Trophoblast cell (in vitro differentiated cells and primary cell): ENCODE results near the gene PROX2.

Experiments
- DNase-seq, 2 donors: peaks; one replicate each; pipeline ENCODE4 v3.0.0-alpha.2; 2016
- H2AFZ ChIP-seq: 2 replicates; pipeline ENCODE4 v1.6.1; 2013; ENCODE audit warnings: low read length, moderate library complexity, mild to moderate bottlenecking; ENCODE audit not compliant: insufficient read depth, poor library complexity
- H2AK5ac ChIP-seq: 2 replicates; pipeline ENCODE4 v1.6.1; 2013; ENCODE audit warnings: mild to moderate bottlenecking, low read length
- H2BK120ac ChIP-seq: 2 replicates; pipeline ENCODE4 v1.6.1; 2013; ENCODE audit warnings: low read length, mild to moderate bottlenecking, moderate library complexity; ENCODE audit not compliant: insufficient read depth, poor library complexity
- H2BK12ac ChIP-seq: 2 replicates; pipeline ENCODE4 v1.6.1; 2013; ENCODE audit warnings: mild to moderate bottlenecking, low read length, moderate library complexity
- H2BK5ac ChIP-seq: 2 replicates; pipeline ENCODE4 v1.6.1; 2013; ENCODE audit warnings: low read length, low read depth, moderate library complexity, mild to moderate bottlenecking; ENCODE audit not compliant: poor library complexity
- H3K14ac ChIP-seq: 2 replicates; pipeline ENCODE4 v1.6.1; 2013; ENCODE audit warnings: mild to moderate bottlenecking, low read length
- H3K18ac ChIP-seq: 2 replicates; pipeline ENCODE4 v1.6.1; 2013; ENCODE audit warnings: mild to moderate bottlenecking, low read length
- H3K23ac ChIP-seq: 2 replicates; pipeline ENCODE4 v1.6.1; 2013; ENCODE audit warnings: low read length
- H3K27ac ChIP-seq: 2 replicates; pipeline ENCODE4 v1.5.1; 2013; ENCODE audit warnings: low read depth, mild to moderate bottlenecking, inconsistent platforms, low read length, moderate library complexity
- H3K27me3 ChIP-seq: 2 replicates; pipeline ENCODE4 v1.6.1; 2013; ENCODE audit warnings: inconsistent platforms, mild to moderate bottlenecking, low read length, moderate library complexity; ENCODE audit not compliant: insufficient read depth
- H3K36me3 ChIP-seq, 2 experiments: 1 replicate in 1 of 2; 2 replicates in 1 of 2; pipeline ENCODE4 v1.6.1; 2013; ENCODE audit warnings: low read length in 2 of 2, mild to moderate bottlenecking in 2 of 2, moderate library complexity in 1 of 2; ENCODE audit not compliant: insufficient read depth in 2 of 2, control insufficient read depth in 1 of 2
- H3K4ac ChIP-seq: 2 replicates; pipeline ENCODE4 v1.6.1; 2013; ENCODE audit warnings: low read depth, mild to moderate bottlenecking, low read length, moderate library complexity
- H3K4me1 ChIP-seq, 2 experiments: 1 replicate in 1 of 2; 2 replicates in 1 of 2; pipeline ENCODE4 v1.6.1; 2013; ENCODE audit warnings: low read length in 2 of 2, mild to moderate bottlenecking in 2 of 2, moderate library complexity in 1 of 2; ENCODE audit not compliant: insufficient read depth in 2 of 2, control insufficient read depth in 1 of 2
- H3K4me2 ChIP-seq: 2 replicates; pipeline ENCODE4 v1.6.1; 2013; ENCODE audit warnings: inconsistent platforms, mild to moderate bottlenecking, low read length, moderate library complexity
- H3K4me3 ChIP-seq: 2 replicates; pipeline ENCODE4 v1.5.1; 2013; ENCODE audit warnings: mild to moderate bottlenecking, low read depth, low read length, inconsistent platforms
- H3K79me1 ChIP-seq: one replicate; pipeline ENCODE4 v1.6.1; 2013; ENCODE audit warnings: low read length
- H3K79me2 ChIP-seq: 2 replicates; pipeline ENCODE4 v1.6.1; 2013; ENCODE audit warnings: low read length, mild to moderate bottlenecking; ENCODE audit not compliant: control insufficient read depth, insufficient read depth, poor library complexity
- H3K9ac ChIP-seq: 2 replicates; pipeline ENCODE4 v1.6.1; 2013; ENCODE audit warnings: mild to moderate bottlenecking, low read length
- H3K9me3 ChIP-seq: 2 replicates; pipeline ENCODE4 v1.6.1; 2013; ENCODE audit warnings: low read depth, mild to moderate bottlenecking, control low read depth, inconsistent platforms, low read length; ENCODE audit not compliant: insufficient read depth
- H4K12ac ChIP-seq: 2 replicates; pipeline ENCODE4 v1.6.1; 2013; ENCODE audit warnings: low read depth, mild to moderate bottlenecking, low read length, moderate library complexity
- H4K8ac ChIP-seq: 2 replicates; pipeline ENCODE4 v1.6.1; 2013; ENCODE audit warnings: low read depth, mild to moderate bottlenecking, low read length, moderate library complexity
- H4K91ac ChIP-seq: one replicate; pipeline ENCODE4 v1.6.1; 2013; ENCODE audit warnings: low read depth, mild to moderate bottlenecking, low read length, moderate library complexity
- WGBS: extraction: QIAGEN DNeasy Blood & Tissue Kit; methylation state at CpG from one replicate; pipeline ENCODE4 v1.1.7; 2013; ENCODE audit warnings: missing lambda C conversion rate; ENCODE audit not compliant: insufficient read length, insufficient coverage; ENCODE audit errors: extremely low coverage; 5-methylcytosine and 5-hydroxymethylcytosine counted together

The PROX2 gene

GRCh38 chr14:74909911-74910310 lies 34.0 kb upstream of the PROX2 start:
- Histone ChIP-seq H2BK12ac (no peak overlapping the region), H3K18ac (no peak overlapping the region), H3K4me1 (no peaks in the 10 kb centered on the region), H4K8ac (no peak overlapping the region), H2AK5ac (no peak overlapping the region), H3K14ac (no peak overlapping the region), H3K9ac (no peak overlapping the region), H3K36me3 (peaks cover 6 to 12% of the 10 kb centered on the region in 2 experiments), H3K27me3 (no peaks in the 10 kb centered on the region), H3K27ac (no peak overlapping the region), H3K4ac (no peak overlapping the region), H2BK5ac (no peak overlapping the region), H3K23ac (no peak overlapping the region), H2AFZ (no peak overlapping the region), H3K79me1 (no peaks in the 10 kb centered on the region), H3K4me3 (no peak overlapping the region), H3K79me2 (no peaks in the 10 kb centered on the region), H3K9me3 (no peaks in the 10 kb centered on the region), H4K12ac (no peak overlapping the region), H3K4me2 (no peak overlapping the region), H4K91ac (no peak overlapping the region), H2BK120ac (no peak overlapping the region)
- no CpG with 5 or more reads among the region's 10 CpGs for WGBS
- no peak for DNase-seq

- WGBS, result no CpG with 5 or more reads among the region's 14 CpGs
- H3K79me1 ChIP-seq, result no peaks in the 10 kb centered on the region
Measured at GRCh38 chr14:74909501-74909900, 33.6 kb upstream of the PROX2 start.

GRCh38 chr14:74908861-74909341 lies 33.0 kb upstream of the PROX2 start:
- H3K18ac ChIP-seq, result no peak overlapping the region
- no peaks in the 10 kb centered on the region for H3K4me1 ChIP-seq
- H3K27me3 ChIP-seq, result no peaks in the 10 kb centered on the region
- no peak overlapping the region for H3K4me3 ChIP-seq
- no peak overlapping the region for H3K9ac ChIP-seq
- no peak overlapping the region for H4K12ac ChIP-seq
- H4K8ac ChIP-seq, result no peak overlapping the region
- H3K9me3 ChIP-seq, result no peaks in the 10 kb centered on the region
- no CpG with 5 or more reads among the region's 9 CpGs for WGBS
- no peak overlapping the region for H3K4ac ChIP-seq
- H2AK5ac ChIP-seq, result no peak overlapping the region
- no peak overlapping the region for H2AFZ ChIP-seq
- no peak overlapping the region for H3K4me2 ChIP-seq
- no peak overlapping the region for H3K27ac ChIP-seq
- H3K79me2 ChIP-seq, result no peaks in the 10 kb centered on the region
- no peak overlapping the region for H3K14ac ChIP-seq
- H2BK120ac ChIP-seq, result no peak overlapping the region
- H2BK12ac ChIP-seq, result no peak overlapping the region
- no peak overlapping the region for H3K23ac ChIP-seq
- DNase-seq, result no peak
- no peak overlapping the region for H4K91ac ChIP-seq
- H3K36me3 ChIP-seq, result peaks cover 6 to 15% of the 10 kb centered on the region in 2 experiments
- H3K79me1 ChIP-seq, result no peaks in the 10 kb centered on the region
- H2BK5ac ChIP-seq, result no peak overlapping the region

More at GRCh38 chr14:74909501-74909900, 33.6 kb upstream of the PROX2 start:
- H4K91ac ChIP-seq, result no peak overlapping the region
- H3K9ac ChIP-seq, result no peak overlapping the region
- no peak overlapping the region for H2BK12ac ChIP-seq
- H3K4ac ChIP-seq, result no peak overlapping the region
- H3K4me3 ChIP-seq, result no peak overlapping the region
- H2BK120ac ChIP-seq, result no peak overlapping the region
- H3K79me2 ChIP-seq, result no peaks in the 10 kb centered on the region
- H2BK5ac ChIP-seq, result no peak overlapping the region
- no peak overlapping the region for H4K12ac ChIP-seq
- no peak overlapping the region for H3K14ac ChIP-seq
- no peak overlapping the region for H3K4me2 ChIP-seq
- H3K23ac ChIP-seq, result no peak overlapping the region
- H2AFZ ChIP-seq, result no peak overlapping the region
- no peak for DNase-seq
- H2AK5ac ChIP-seq, result no peak overlapping the region
- no peaks in the 10 kb centered on the region for H3K27me3 ChIP-seq
- no peaks in the 10 kb centered on the region for H3K9me3 ChIP-seq
- H3K4me1 ChIP-seq, result no peaks in the 10 kb centered on the region
- peaks cover 6 to 15% of the 10 kb centered on the region in 2 experiments for H3K36me3 ChIP-seq
- H4K8ac ChIP-seq, result no peak overlapping the region
- H3K27ac ChIP-seq, result no peak overlapping the region
- H3K18ac ChIP-seq, result no peak overlapping the region

- H3K4me3 ChIP-seq, result no peak overlapping the region
- DNase-seq, result no peak
- no peak overlapping the region for H3K27ac ChIP-seq
- no peak overlapping the region for H2AK5ac ChIP-seq
- no peak overlapping the region for H3K4me2 ChIP-seq
- no peak overlapping the region for H3K23ac ChIP-seq
- no peak overlapping the region for H4K8ac ChIP-seq
- WGBS, result no CpG with 5 or more reads among the region's 6 CpGs
- no peak overlapping the region for H3K14ac ChIP-seq
- H2AFZ ChIP-seq, result no peak overlapping the region
- peaks cover 0 to 4% of the 10 kb centered on the region in 2 experiments for H3K4me1 ChIP-seq
- no peaks in the 10 kb centered on the region for H3K9me3 ChIP-seq
- no peak overlapping the region for H4K91ac ChIP-seq
- H2BK5ac ChIP-seq, result no peak overlapping the region
- H3K9ac ChIP-seq, result no peak overlapping the region
- H3K79me1 ChIP-seq, result no peaks in the 10 kb centered on the region
- no peak overlapping the region for H3K4ac ChIP-seq
- H4K12ac ChIP-seq, result no peak overlapping the region
- H2BK12ac ChIP-seq, result no peak overlapping the region
- H3K79me2 ChIP-seq, result no peaks in the 10 kb centered on the region
- H3K18ac ChIP-seq, result no peak overlapping the region
- peaks cover 13 to 21% of the 10 kb centered on the region in 2 experiments for H3K36me3 ChIP-seq
- H3K27me3 ChIP-seq, result no peaks in the 10 kb centered on the region
- H2BK120ac ChIP-seq, result no peak overlapping the region
Measured at GRCh38 chr14:74907744-74908143, 31.8 kb upstream of the PROX2 start.
